A673 (cell line): ENCODE results near the gene SLC2A4RG. TPM values are rescaled to one million over a fixed set of nuclear protein-coding genes. Genes with fewer than 3 reads are reported as not detected.
A peak's percentile ranks its signal among the peaks of the same experiment; 100 is the strongest.

Experiments used
- BruUV-seq: library from RNA; stranded (reverse); fragments of 400-500 nt; replicated peaks from 2 replicates; lab custom pipeline; 2021; lab: Mats Ljungman, UMichigan
- CTCF ChIA-PET: fragments of 300-600 bp; sonication (Branson Sonifier 250); formaldehyde crosslinking; loops from one replicate; lab custom pipeline; 2022; ENCODE audit warnings: antibody characterized with exemption; lab: Charles Lee
- POLR2A ChIA-PET: fragments of 300-600 bp; sonication (Branson Sonifier 250); formaldehyde crosslinking; loops from one replicate; lab custom pipeline; 2022; ENCODE audit warnings: antibody characterized with exemption; ENCODE audit not compliant: low non-redundant PET; lab: Charles Lee
- DNase-seq: peaks from one replicate; pipeline ENCODE4 v3.0.0-alpha.2; 2015; ENCODE audit warnings: low spot score
- H3K27ac ChIP-seq: fragments of 200-600 bp; sonication (generic); 2 replicates; pipeline ENCODE4 v1.5.1; 2016; ENCODE audit warnings: mixed run types, low read depth, mild to moderate bottlenecking, mixed read lengths, antibody characterized with exemption, low read length; ENCODE audit not compliant: poor library complexity, severe bottlenecking
- H3K27me3 ChIP-seq: fragments of 200-600 bp; sonication (generic); replicated peaks from 2 replicates; pipeline ENCODE4 v1.6.1; 2017; ENCODE audit warnings: mixed run types, low read depth, mild to moderate bottlenecking, mixed read lengths, antibody characterized with exemption, low read length; ENCODE audit not compliant: insufficient read depth, poor library complexity
- H3K36me3 ChIP-seq: fragments of 200-600 bp; sonication (generic); 2 replicates; pipeline ENCODE4 v1.6.1; 2016; ENCODE audit warnings: mixed run types, mild to moderate bottlenecking, mixed read lengths, antibody characterized with exemption, low read length; ENCODE audit not compliant: insufficient read depth, poor library complexity, severe bottlenecking
- H3K4me1 ChIP-seq: fragments of 200-600 bp; sonication (generic); 2 replicates; pipeline ENCODE4 v1.6.1; 2017; ENCODE audit warnings: mixed run types, mild to moderate bottlenecking, mixed read lengths, antibody characterized with exemption, low read length; ENCODE audit not compliant: insufficient read depth, poor library complexity, severe bottlenecking
- H3K4me3 ChIP-seq: fragments of 200-600 bp; sonication (generic); 2 replicates; pipeline ENCODE4 v1.5.1; 2016; ENCODE audit warnings: low read depth, mixed run types, mild to moderate bottlenecking, mixed read lengths, low read length; ENCODE audit not compliant: poor library complexity, severe bottlenecking
- H3K9me3 ChIP-seq: fragments of 200-600 bp; sonication (generic); 2 replicates; pipeline ENCODE4 v1.6.1; 2016; ENCODE audit warnings: mixed run types, low read depth, mild to moderate bottlenecking, mixed read lengths, antibody characterized with exemption, low read length; ENCODE audit not compliant: poor library complexity, severe bottlenecking
- CTCF ChIP-seq: fragments of 300-800, 200-600 bp; sonication (generic); conservative IDR thresholded peaks from 2 replicates; pipeline ENCODE4 v1.5.1; 2017; ENCODE audit warnings: low read depth, mild to moderate bottlenecking, antibody characterized with exemption, low read length, moderate library complexity, mixed read lengths
- EZH2 ChIP-seq: fragments of 200-600 bp; sonication (generic); IDR thresholded peaks from 2 replicates; pipeline ENCODE4 v1.6.1; 2017; ENCODE audit warnings: borderline replicate concordance, low read depth, mild to moderate bottlenecking, mixed read lengths, antibody characterized with exemption, low read length; ENCODE audit not compliant: poor library complexity, severe bottlenecking
- intact Hi-C: fragments of 100-400 bp; cut with micrococcal nuclease; formaldehyde crosslinking; loops from one replicate; pipeline ENCODE4 v1.10.0; 2022; ENCODE audit not compliant: unreplicated experiment
- total RNA-seq: library from RNA; stranded (reverse); gene quantifications from 2 replicates; pipeline ENCODE4 v1.2.3, GENCODE V29; 2021

SLC2A4RG gene
- total RNA-seq, 1 experiment from 2014 or later = 45.8 TPM

GRCh38 chr20:63740627-63741353 is 1.2 kb downstream of the SLC2A4RG start:
- Histone ChIP-seq H3K9me3 (no peaks in the 10 kb centered on the region), H3K36me3 (peaks cover 24% of the 10 kb centered on the region), H3K27ac (peak overlapping the region; percentile 88), H3K4me1 (peaks cover 16% of the 10 kb centered on the region), H3K27me3 (no peaks in the 10 kb centered on the region), H3K4me3 (peak overlapping the region; percentile 78)
- BruUV-seq = no TSS peak
- ChIA-PET CTCF (no interaction called here), POLR2A (interaction anchor here (0.6 kb wide), 1 partner anchor 10 kb away, joined by 11 read pairs; no protein-coding TSS in a partner anchor)
- intact Hi-C loops = no loop called here
- TF ChIP-seq EZH2 (no peak), CTCF (0 out of 2 replicates have a peak, but pooled peaks have one; percentile 17)
- peak; percentile 85 for DNase-seq

- H3K27ac ChIP-seq = peak overlapping the region; percentile 88
- no peak for TF ChIP-seq CTCF
- intact Hi-C loops = no loop called here
- no peaks in the 10 kb centered on the region for H3K27me3 ChIP-seq
- BruUV-seq = no TSS peak
- DNase-seq = no peak
- H3K4me3 ChIP-seq = peak overlapping the region; percentile 78
- peaks cover 24% of the 10 kb centered on the region for H3K36me3 ChIP-seq
- peaks cover 16% of the 10 kb centered on the region for H3K4me1 ChIP-seq
- ChIA-PET CTCF (no interaction called here), POLR2A (no interaction called here)
- H3K9me3 ChIP-seq = no peaks in the 10 kb centered on the region
These were observed 1.7 kb downstream of the SLC2A4RG start for GRCh38 chr20:63741354-63741675.

- Histone ChIP-seq H3K27ac (peak overlapping the region; percentile 88), H3K4me1 (peaks cover 16% of the 10 kb centered on the region), H3K36me3 (peaks cover 24% of the 10 kb centered on the region), H3K4me3 (peak overlapping the region; percentile 78), H3K9me3 (no peaks in the 10 kb centered on the region), H3K27me3 (no peaks in the 10 kb centered on the region)
- TF ChIP-seq CTCF = no peak
- TF ChIP-seq EZH2 = no peak
- BruUV-seq = no TSS peak
- CTCF ChIA-PET = no interaction called here
- intact Hi-C loops = no loop called here
- POLR2A ChIA-PET = no interaction called here
- no peak for DNase-seq
These were observed 2.3 kb downstream of the SLC2A4RG start for GRCh38 chr20:63741676-63742380.
